ENCODE measurements around the gene LAMA2.

- no peak for TF ChIP-seq CTCF (IDR thresholded peaks at IDR 0.05)
- no peak for TF ChIP-seq POLR2A (IDR thresholded peaks at IDR 0.05)
- TF ChIP-seq POLR2AphosphoS5 (IDR thresholded peaks at IDR 0.05) = no peak
These were observed 143.7 kb downstream of the LAMA2 start for GRCh38 chr6:129026601-129027000.

All from breast epithelium (tissue), 3 donors.